Measurements from ENCODE around the gene SNX24. TPM values are rescaled to one million over a fixed set of nuclear protein-coding genes. Genes with fewer than 3 reads are reported as not detected.

SNX24 gene
- polyA plus RNA-seq, 1 experiment: 14.8 TPM

DNA sequence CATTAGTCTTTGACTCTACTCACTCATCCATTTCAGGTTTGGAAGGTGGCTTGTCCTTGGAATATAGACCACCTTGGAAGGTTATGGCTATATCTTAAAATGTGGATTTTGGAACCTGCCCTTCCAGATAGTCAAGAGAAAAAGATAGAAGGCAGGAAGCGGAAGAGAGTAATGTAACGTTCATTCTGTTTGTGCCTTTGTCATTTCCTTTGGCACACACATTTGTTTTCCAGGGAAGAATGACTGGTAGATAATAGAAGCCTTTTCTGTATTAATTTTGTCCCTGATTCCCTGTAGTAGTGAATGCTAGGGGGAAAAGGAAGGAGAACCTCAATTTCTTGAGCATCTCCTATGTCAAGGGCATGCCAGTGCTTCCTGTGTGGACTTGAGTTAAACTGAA, 136.4 kb downstream of the SNX24 start:
- Histone ChIP-seq H3K4me3 (ENCODE audit: low read depth, low read length) (no peak overlapping the region), H3K27ac (ENCODE audit: low read depth, low read length) (no peak overlapping the region), H3K27me3 (ENCODE audit: control insufficient read depth, insufficient read depth, low read length) (no peaks in the 10 kb centered on the region), H3K9me3 (ENCODE audit: control insufficient read depth, insufficient read depth, low read length) (no peaks in the 10 kb centered on the region)
- no peak for DNase-seq (ENCODE audit: low read depth, low spot score)
- POLR2A ChIA-PET: no interaction called here
- CTCF ChIA-PET: no interaction called here
- TF ChIP-seq CTCF (IDR thresholded peaks at IDR 0.05; ENCODE audit: low read depth, low read length): no peak

DNA sequence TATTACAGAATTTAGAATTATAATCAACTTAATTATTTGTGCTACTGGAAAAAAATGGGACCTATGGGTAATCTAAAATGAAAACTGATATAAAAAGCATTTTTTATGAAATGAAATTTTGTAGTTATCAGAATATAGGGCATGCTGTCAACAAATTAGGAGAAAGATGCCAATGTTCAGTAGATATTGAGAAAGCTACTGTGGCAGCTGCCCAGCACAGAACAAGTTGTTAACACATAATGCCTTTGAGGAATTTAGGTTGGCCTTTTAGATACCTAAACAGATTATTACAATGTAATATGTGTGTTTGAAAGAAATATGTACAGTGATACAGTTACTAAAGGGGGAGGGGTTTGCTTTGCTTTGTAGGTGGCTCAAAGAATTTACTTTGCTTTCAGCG, 137.0 kb downstream of the SNX24 start:
- H3K27ac ChIP-seq (ENCODE audit: low read depth, low read length): no peak overlapping the region
- ChIA-PET POLR2A (no interaction called here), CTCF (no interaction called here)
- H3K4me3 ChIP-seq (ENCODE audit: low read depth, low read length): no peak overlapping the region
- no peak for DNase-seq (ENCODE audit: low read depth, low spot score)
- TF ChIP-seq CTCF (IDR thresholded peaks at IDR 0.05; ENCODE audit: low read depth, low read length): no peak
- no peaks in the 10 kb centered on the region for H3K27me3 ChIP-seq (ENCODE audit: control insufficient read depth, insufficient read depth, low read length)
- no peaks in the 10 kb centered on the region for H3K9me3 ChIP-seq (ENCODE audit: control insufficient read depth, insufficient read depth, low read length)

- CTCF ChIA-PET: interaction anchor here (0.9 kb wide), 2 partner anchors 231 to 360 kb away, joined by 3 to 4 read pairs; no protein-coding TSS in a partner anchor
- Histone ChIP-seq H3K27me3 (ENCODE audit: control insufficient read depth, insufficient read depth, low read length) (no peaks in the 10 kb centered on the region), H3K27ac (ENCODE audit: low read depth, low read length) (no peak overlapping the region), H3K4me3 (ENCODE audit: low read depth, low read length) (no peak overlapping the region), H3K9me3 (ENCODE audit: control insufficient read depth, insufficient read depth, low read length) (no peaks in the 10 kb centered on the region)
- POLR2A ChIA-PET: no interaction called here
- no peak for TF ChIP-seq CTCF (IDR thresholded peaks at IDR 0.05; ENCODE audit: low read depth, low read length)
- DNase-seq (ENCODE audit: low read depth, low spot score): no peak
Observed at GRCh38 chr5:122984425-122984824, 139.0 kb downstream of the SNX24 start.

DNA sequence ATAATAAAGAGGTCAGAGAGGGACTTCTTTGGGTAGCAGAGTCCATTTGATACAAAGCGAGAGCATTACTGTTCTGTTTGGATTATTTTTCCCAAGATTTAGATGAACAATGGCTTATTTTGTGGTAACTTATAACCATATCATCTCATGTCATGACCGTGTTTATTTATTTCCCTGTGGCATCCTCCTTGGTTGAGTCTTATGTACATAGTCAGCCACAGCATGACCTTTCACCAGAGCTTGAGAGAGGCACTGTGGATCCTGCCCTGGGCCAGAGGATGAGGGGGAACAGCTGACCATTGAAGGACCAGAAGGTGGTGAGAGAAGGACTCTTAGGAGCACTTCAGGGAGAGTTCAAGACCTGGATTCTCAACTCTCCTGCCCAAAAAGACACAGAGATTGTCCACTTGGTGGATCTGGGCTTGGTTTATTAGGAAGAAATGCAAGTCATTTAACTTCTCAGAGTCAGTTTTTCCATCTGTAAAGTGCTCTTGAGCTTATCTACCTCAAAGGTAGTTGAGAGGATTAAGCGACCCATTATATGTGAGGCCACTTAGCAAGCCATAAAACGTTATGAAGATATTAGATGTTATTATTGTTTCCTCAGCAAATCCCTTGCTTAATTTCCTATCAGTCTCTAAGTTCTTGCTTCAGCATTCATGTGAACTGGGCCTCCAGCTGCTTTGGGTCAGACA, 139.7 kb downstream of the SNX24 start:
- DNase-seq (ENCODE audit: low read depth, low spot score): no peak
- ChIA-PET POLR2A (no interaction called here), CTCF (interaction anchor here (0.9 to 1.0 kb wide), 2 partner anchors 8 to 360 kb away, joined by 3 to 4 read pairs; no protein-coding TSS in a partner anchor)

More for the DNA sequence above, 139.7 kb downstream of the SNX24 start:
- TF ChIP-seq CTCF (IDR thresholded peaks at IDR 0.05; ENCODE audit: low read depth, low read length): no peak
- Histone ChIP-seq H3K27ac (ENCODE audit: low read depth, low read length) (no peak overlapping the region), H3K4me3 (ENCODE audit: low read depth, low read length) (no peak overlapping the region), H3K27me3 (ENCODE audit: control insufficient read depth, insufficient read depth, low read length) (no peaks in the 10 kb centered on the region), H3K9me3 (ENCODE audit: control insufficient read depth, insufficient read depth, low read length) (no peaks in the 10 kb centered on the region)
